Neuronal stem cell (in vitro differentiated cells): ENCODE data around the gene WDR54. TPM values are rescaled to one million over a fixed set of nuclear protein-coding genes. Genes with fewer than 3 reads are reported as not detected.

Experiments used
- DNase-seq: peaks from one replicate; pipeline ENCODE4 v3.0.0-alpha.2; 2013; ENCODE audit warnings: low spot score
- H2AFZ ChIP-seq: one replicate; pipeline ENCODE4 v1.6.1; 2013; ENCODE audit warnings: mild to moderate bottlenecking, low read length, inconsistent platforms
- H2AK5ac ChIP-seq: 2 replicates; pipeline ENCODE4 v1.6.1; 2013; ENCODE audit warnings: low read depth, mild to moderate bottlenecking, inconsistent platforms, low read length, moderate library complexity, mixed read lengths
- H2BK120ac ChIP-seq: 2 replicates; pipeline ENCODE4 v1.6.1; 2013; ENCODE audit warnings: low read depth, mild to moderate bottlenecking, inconsistent platforms, low read length, moderate library complexity, mixed read lengths
- H2BK12ac ChIP-seq: one replicate; pipeline ENCODE4 v1.6.1; 2013; ENCODE audit warnings: low read length, inconsistent platforms
- H2BK15ac ChIP-seq: 2 replicates; pipeline ENCODE4 v1.6.1; 2013; ENCODE audit warnings: mild to moderate bottlenecking, low read length, inconsistent platforms, mixed read lengths
- H2BK5ac ChIP-seq: one replicate; pipeline ENCODE4 v1.6.1; 2013; ENCODE audit warnings: inconsistent platforms, mild to moderate bottlenecking, low read length, moderate library complexity
- H3K14ac ChIP-seq: one replicate; pipeline ENCODE4 v1.6.1; 2013; ENCODE audit warnings: low read length, inconsistent platforms
- H3K18ac ChIP-seq: 2 replicates; pipeline ENCODE4 v1.6.1; 2013; ENCODE audit warnings: low read length, inconsistent platforms
- H3K23ac ChIP-seq: 2 replicates; pipeline ENCODE4 v1.6.1; 2013; ENCODE audit warnings: low read depth, mild to moderate bottlenecking, mixed read lengths, low read length, inconsistent platforms; ENCODE audit not compliant: poor library complexity
- H3K27ac ChIP-seq: replicated peaks from 3 replicates; pipeline ENCODE4 v1.5.1; 2013; ENCODE audit warnings: low read length, inconsistent platforms
- H3K27me3 ChIP-seq, 3 experiments: 2 replicates each; pipeline ENCODE4 v1.6.1; 2013; ENCODE audit warnings: low read length in 3 of 3, mild to moderate bottlenecking in 2 of 3, inconsistent platforms in 1 of 3, low read depth in 1 of 3, mixed read lengths in 1 of 3, moderate library complexity in 1 of 3; ENCODE audit not compliant: control insufficient read depth in 3 of 3, insufficient read depth in 3 of 3
- H3K36me3 ChIP-seq, 2 donors: replicated peaks in 1 of 2; 2 replicates each; pipeline ENCODE4 v1.6.1; 2013; ENCODE audit warnings: low read length in 2 of 2; ENCODE audit not compliant: control insufficient read depth in 2 of 2, insufficient read depth in 2 of 2
- H3K4ac ChIP-seq: 2 replicates; pipeline ENCODE4 v1.6.1; 2013; ENCODE audit warnings: inconsistent platforms, mild to moderate bottlenecking, low read length, moderate library complexity
- H3K4me1 ChIP-seq, 2 donors: 1 replicate in 1 of 2; 2 replicates in 1 of 2; pipeline ENCODE4 v1.6.1; 2013; ENCODE audit warnings: low read length in 2 of 2, low read depth in 1 of 2; ENCODE audit not compliant: control insufficient read depth in 2 of 2, insufficient read depth in 1 of 2
- H3K4me2 ChIP-seq: one replicate; pipeline ENCODE4 v1.6.1; 2013; ENCODE audit warnings: mild to moderate bottlenecking, low read length, inconsistent platforms; ENCODE audit not compliant: insufficient read depth, poor library complexity, severe bottlenecking
- H3K4me3 ChIP-seq, 2 donors: 2 replicates each; pipeline ENCODE4 v1.5.1; 2013; ENCODE audit warnings: low read length in 2 of 2, mild to moderate bottlenecking in 2 of 2, inconsistent platforms in 1 of 2, moderate library complexity in 1 of 2
- H3K79me1 ChIP-seq: one replicate; pipeline ENCODE4 v1.6.1; 2013; ENCODE audit warnings: low read depth, mild to moderate bottlenecking, inconsistent platforms, low read length, moderate library complexity
- H3K9ac ChIP-seq: one replicate; pipeline ENCODE4 v1.6.1; 2013; ENCODE audit warnings: mild to moderate bottlenecking, low read depth, low read length, inconsistent platforms; ENCODE audit not compliant: poor library complexity
- H3K9me3 ChIP-seq, 2 donors: replicated peaks in 1 of 2; 2 replicates each; pipeline versions ENCODE3 to v1.6.1; 2013; ENCODE audit warnings: low read length in 2 of 2, mild to moderate bottlenecking in 2 of 2, inconsistent platforms in 1 of 2, low read depth in 1 of 2, mixed read lengths in 1 of 2, moderate library complexity in 1 of 2; ENCODE audit not compliant: control insufficient read depth in 2 of 2, insufficient read depth in 1 of 2
- H4K8ac ChIP-seq: one replicate; pipeline ENCODE4 v1.6.1; 2013; ENCODE audit warnings: low read depth, mild to moderate bottlenecking, inconsistent platforms, low read length, moderate library complexity
- H4K91ac ChIP-seq: one replicate; pipeline ENCODE4 v1.6.1; 2013; ENCODE audit warnings: low read length, low read depth, mild to moderate bottlenecking, inconsistent platforms; ENCODE audit not compliant: poor library complexity
- WGBS, 2 donors: extraction: QIAGEN DNeasy Blood & Tissue Kit; methylation state at CpG; one replicate each; pipeline ENCODE4 v1.1.7; 2013; ENCODE audit warnings: missing lambda C conversion rate in 2 of 2, mixed read lengths in 1 of 2; ENCODE audit not compliant: insufficient read length in 2 of 2, insufficient replicate concordance in 1 of 2; ENCODE audit errors: extremely low coverage in 2 of 2; 5-methylcytosine and 5-hydroxymethylcytosine counted together
- polyA plus RNA-seq, 2 experiments: library from polyadenylated mRNA; stranded (reverse); fragments of 200-250 nt; gene quantifications; one replicate each; pipeline ENCODE4 v1.2.3, GENCODE V29; 2013

WDR54 gene, protein sequence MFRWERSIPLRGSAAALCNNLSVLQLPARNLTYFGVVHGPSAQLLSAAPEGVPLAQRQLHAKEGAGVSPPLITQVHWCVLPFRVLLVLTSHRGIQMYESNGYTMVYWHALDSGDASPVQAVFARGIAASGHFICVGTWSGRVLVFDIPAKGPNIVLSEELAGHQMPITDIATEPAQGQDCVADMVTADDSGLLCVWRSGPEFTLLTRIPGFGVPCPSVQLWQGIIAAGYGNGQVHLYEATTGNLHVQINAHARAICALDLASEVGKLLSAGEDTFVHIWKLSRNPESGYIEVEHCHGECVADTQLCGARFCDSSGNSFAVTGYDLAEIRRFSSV
- polyA plus RNA-seq (2013, experiment 1 of 2) = 53.6 TPM
- polyA plus RNA-seq (2013, experiment 2 of 2) = 50.0 TPM

DNA sequence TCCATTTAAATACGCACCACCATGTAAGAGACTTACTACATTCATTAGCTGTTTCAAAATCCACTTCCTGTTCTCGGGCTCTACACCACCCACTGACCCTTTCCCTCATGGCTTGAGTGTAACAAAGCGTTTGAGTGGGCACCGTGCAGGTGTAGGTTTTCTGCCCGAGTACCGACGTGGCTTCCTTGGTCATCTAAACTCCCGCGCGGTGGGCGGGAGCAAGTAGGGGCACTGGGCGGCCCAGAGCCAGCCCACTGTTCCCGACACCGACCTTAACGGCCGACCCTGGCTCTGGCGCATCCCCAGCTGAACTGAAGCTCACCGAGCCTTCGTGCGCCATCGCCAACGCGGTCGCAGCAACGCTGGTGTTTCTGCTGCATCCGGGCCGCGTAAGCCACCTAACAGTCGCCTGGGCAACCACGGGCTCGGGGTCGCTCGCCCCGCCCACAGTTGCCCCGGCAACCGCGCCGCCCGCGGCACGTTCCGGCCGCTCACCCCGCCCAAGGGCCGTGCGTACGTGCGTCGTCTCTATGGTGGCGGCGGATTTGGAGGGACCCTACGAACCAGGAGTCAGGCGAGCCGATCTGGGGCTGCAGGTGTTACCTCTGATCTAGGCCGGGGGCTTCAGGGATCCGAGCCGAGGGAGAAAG is at the start of gene WDR54, which contains the start of gene C2orf81:
Gene WDR54 (plus strand): TSS at position 510 of the 650 bp plus-strand sequence. CDS start 424 bp downstream, outside the sequence.
Gene C2orf81 (minus strand): TSS at position 399 of the 650 bp plus-strand sequence. CDS start 59 bp downstream, at position 340.
- H2BK15ac ChIP-seq = no peak within 1 kb of the TSS
- H4K91ac ChIP-seq = no peak within 1 kb of the TSS
- H2BK5ac ChIP-seq = peak within 1 kb of the TSS; percentile 95
- H3K9ac ChIP-seq = peak within 1 kb of the TSS; percentile 98
- H3K18ac ChIP-seq = peak within 1 kb of the TSS; percentile 99
- peak within 1 kb of the TSS; percentile 87 to 94 for H3K4me3 ChIP-seq
- peak within 1 kb of the TSS; percentile 41 for H2BK12ac ChIP-seq
- peak within 1 kb of the TSS; percentile 96 for H3K4me2 ChIP-seq
- peak; percentile 91 for DNase-seq
- peaks cover 0 to 7% of the 10 kb centered on the region in 2 donors for H3K4me1 ChIP-seq
- H3K9me3 ChIP-seq = no peaks in the 10 kb centered on the region
- no peak within 1 kb of the TSS for H3K4ac ChIP-seq
- H2AFZ ChIP-seq = peak within 1 kb of the TSS; percentile 97
- peaks cover 20 to 28% of the 10 kb centered on the region in 2 donors for H3K36me3 ChIP-seq
- H2BK120ac ChIP-seq = peak within 1 kb of the TSS; percentile 81
- peaks cover 10% of the 10 kb centered on the region for H3K79me1 ChIP-seq
- H3K14ac ChIP-seq = peak within 1 kb of the TSS; percentile 82
- no CpG with 5 or more reads among the region's 57 CpGs for WGBS, 2 donors
- H4K8ac ChIP-seq = peak within 1 kb of the TSS; percentile 43
- peak within 1 kb of the TSS; percentile 96 for H3K23ac ChIP-seq
- peak within 1 kb of the TSS; percentile 96 for H3K27ac ChIP-seq
- no peaks in the 10 kb centered on the region for H3K27me3 ChIP-seq
- peak within 1 kb of the TSS; percentile 64 for H2AK5ac ChIP-seq

DNA sequence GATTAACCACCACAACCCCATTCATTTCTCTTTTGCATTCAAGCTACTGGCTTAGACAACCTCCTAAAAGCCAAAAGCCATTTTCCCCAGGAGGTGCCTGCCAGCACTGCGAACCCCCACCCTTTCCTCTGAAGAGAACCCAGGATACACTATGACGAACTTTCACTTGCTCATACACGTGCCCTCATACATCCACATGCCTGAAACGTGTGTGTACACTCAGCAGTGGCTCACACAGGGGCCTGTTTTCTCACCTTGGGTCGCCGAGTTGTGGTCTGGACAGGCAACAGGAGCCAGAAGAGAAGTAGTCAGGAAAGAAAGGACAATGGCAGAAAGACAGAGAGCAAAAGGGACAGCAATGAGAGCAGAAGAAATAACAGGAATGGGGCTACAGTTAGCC is 48.9 kb upstream of the WDR54 start:
- H3K14ac ChIP-seq = no peak overlapping the region
- no peak overlapping the region for H3K4ac ChIP-seq
- no peak overlapping the region for H2BK15ac ChIP-seq
- no peak overlapping the region for H2AK5ac ChIP-seq
- no peak overlapping the region for H3K27ac ChIP-seq
- H3K79me1 ChIP-seq = peaks cover 16% of the 10 kb centered on the region
- no peak overlapping the region for H2AFZ ChIP-seq
- no peak overlapping the region for H3K18ac ChIP-seq
- H4K91ac ChIP-seq = no peak overlapping the region
- H2BK5ac ChIP-seq = no peak overlapping the region
- no peak overlapping the region for H3K23ac ChIP-seq
- no peak overlapping the region for H3K4me3 ChIP-seq
- no peak for DNase-seq
- H3K9ac ChIP-seq = no peak overlapping the region
- H3K9me3 ChIP-seq = peaks cover 0 to 2% of the 10 kb centered on the region in 2 donors
- peaks cover 49 to 71% of the 10 kb centered on the region in 2 donors for H3K36me3 ChIP-seq
- H3K27me3 ChIP-seq = no peaks in the 10 kb centered on the region
- WGBS, 2 donors = no CpG with 5 or more reads among the region's 6 CpGs
- H2BK120ac ChIP-seq = no peak overlapping the region
- H4K8ac ChIP-seq = no peak overlapping the region
- H3K4me2 ChIP-seq = no peak overlapping the region
- no peak overlapping the region for H2BK12ac ChIP-seq
- H3K4me1 ChIP-seq = peaks cover 17% of the 10 kb centered on the region in 2 donors

- Histone ChIP-seq H3K18ac (no peak overlapping the region), H3K4me2 (no peak overlapping the region), H3K27ac (no peak overlapping the region), H3K27me3 (no peaks in the 10 kb centered on the region), H3K9me3 (peaks cover 0 to 2% of the 10 kb centered on the region in 2 donors), H2AK5ac (no peak overlapping the region), H3K4me1 (peaks cover 17% of the 10 kb centered on the region in 2 donors), H3K4ac (no peak overlapping the region), H3K23ac (no peak overlapping the region), H4K91ac (no peak overlapping the region), H2BK15ac (no peak overlapping the region), H4K8ac (no peak overlapping the region), H3K14ac (no peak overlapping the region), H2BK12ac (no peak overlapping the region), H3K79me1 (peaks cover 20% of the 10 kb centered on the region), H3K4me3 (no peak overlapping the region), H2BK5ac (no peak overlapping the region), H2AFZ (no peak overlapping the region), H3K9ac (no peak overlapping the region), H2BK120ac (no peak overlapping the region), H3K36me3 (peaks cover 47 to 70% of the 10 kb centered on the region in 2 donors)
- no peak for DNase-seq
- no CpG with 5 or more reads among the region's 5 CpGs for WGBS, 2 donors
Measured at GRCh38 chr2:74373221-74373676, 48.3 kb upstream of the WDR54 start.

- no CpG with 5 or more reads among the region's 8 CpGs for WGBS, 2 donors
- Histone ChIP-seq H3K14ac (no peak overlapping the region), H4K8ac (peak overlapping the region; percentile 17), H3K4ac (no peak overlapping the region), H3K18ac (peak overlapping the region; percentile 81), H3K9ac (peak overlapping the region; percentile 85), H2BK15ac (no peak overlapping the region), H3K4me2 (peak overlapping the region; percentile 82), H3K36me3 (peaks cover 40 to 63% of the 10 kb centered on the region in 2 donors), H3K23ac (no peak overlapping the region), H4K91ac (no peak overlapping the region), H3K79me1 (peaks cover 22% of the 10 kb centered on the region), H3K27me3 (no peaks in the 10 kb centered on the region), H3K4me1 (peaks cover 17% of the 10 kb centered on the region in 2 donors), H2BK12ac (no peak overlapping the region), H2AK5ac (no peak overlapping the region), H3K4me3 (peak overlapping the region; percentile 41 to 83), H2AFZ (peak overlapping the region; percentile 64), H3K9me3 (no peaks in the 10 kb centered on the region), H2BK5ac (no peak overlapping the region), H3K27ac (no peak overlapping the region), H2BK120ac (no peak overlapping the region)
- DNase-seq = no peak
Measured at GRCh38 chr2:74373985-74374384, 47.5 kb upstream of the WDR54 start.
